ENCODE results near the gene EOLA1. TPM values are rescaled to one million over a fixed set of nuclear protein-coding genes. Genes with fewer than 3 reads are reported as not detected.

EOLA1 gene
- 15.8 TPM for total RNA-seq
- long read RNA-seq, partial matches to known transcripts: 0 of 7 reads
- long read RNA-seq, other reads (novel, unspliced or antisense): 3 of 7 reads

- TF ChIP-seq, protein P1, sequence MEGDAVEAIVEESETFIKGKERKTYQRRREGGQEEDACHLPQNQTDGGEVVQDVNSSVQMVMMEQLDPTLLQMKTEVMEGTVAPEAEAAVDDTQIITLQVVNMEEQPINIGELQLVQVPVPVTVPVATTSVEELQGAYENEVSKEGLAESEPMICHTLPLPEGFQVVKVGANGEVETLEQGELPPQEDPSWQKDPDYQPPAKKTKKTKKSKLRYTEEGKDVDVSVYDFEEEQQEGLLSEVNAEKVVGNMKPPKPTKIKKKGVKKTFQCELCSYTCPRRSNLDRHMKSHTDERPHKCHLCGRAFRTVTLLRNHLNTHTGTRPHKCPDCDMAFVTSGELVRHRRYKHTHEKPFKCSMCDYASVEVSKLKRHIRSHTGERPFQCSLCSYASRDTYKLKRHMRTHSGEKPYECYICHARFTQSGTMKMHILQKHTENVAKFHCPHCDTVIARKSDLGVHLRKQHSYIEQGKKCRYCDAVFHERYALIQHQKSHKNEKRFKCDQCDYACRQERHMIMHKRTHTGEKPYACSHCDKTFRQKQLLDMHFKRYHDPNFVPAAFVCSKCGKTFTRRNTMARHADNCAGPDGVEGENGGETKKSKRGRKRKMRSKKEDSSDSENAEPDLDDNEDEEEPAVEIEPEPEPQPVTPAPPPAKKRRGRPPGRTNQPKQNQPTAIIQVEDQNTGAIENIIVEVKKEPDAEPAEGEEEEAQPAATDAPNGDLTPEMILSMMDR (IDR thresholded peaks at IDR 0.05): no peak
- H3K36me3 ChIP-seq: no peaks in the 10 kb centered on the region
- no peaks in the 10 kb centered on the region for H3K9me3 ChIP-seq
- peak within 1 kb of the TSS; percentile 65 for H3K4me3 ChIP-seq
- no peaks in the 10 kb centered on the region for H3K27me3 ChIP-seq
- ATAC-seq: peak; percentile 70
- H3K27ac ChIP-seq: peak within 1 kb of the TSS; percentile 91
- intact Hi-C loops (cut with DNase I): no loop called here
- peak; percentile 93 for DNase-seq
- H3K4me1 ChIP-seq: peaks cover 3% of the 10 kb centered on the region
Observed at GRCh38 chrX:149540621-149541520, at the start of gene EOLA1. TSS of gene EOLA1 (plus strand) at chrX:149541012. CDS start at chrX:149545631, 4,619 bp downstream.

DNA sequence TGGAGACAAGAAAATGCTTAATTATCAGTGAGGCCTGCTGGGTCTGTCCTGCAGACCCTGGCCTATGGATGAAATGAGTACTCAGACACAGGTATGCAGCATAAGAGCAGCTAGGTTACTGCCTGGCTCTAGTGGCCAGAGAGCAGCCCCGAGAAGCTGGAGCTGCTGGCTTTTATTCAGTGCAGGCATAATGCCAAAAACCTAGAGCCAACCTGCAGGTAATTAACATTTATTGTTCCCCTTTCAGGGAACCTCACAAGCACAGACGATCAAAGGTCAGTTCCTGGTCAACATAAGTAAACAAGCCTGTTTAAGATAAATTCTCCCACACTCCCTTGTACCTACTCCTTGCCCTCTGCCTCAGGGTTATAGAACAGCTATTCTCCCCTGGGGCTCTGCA, 49.0 kb upstream of the EOLA1 start:
- TF ChIP-seq, protein P1 (IDR thresholded peaks at IDR 0.05): no peak
- no peak for ATAC-seq
- Histone ChIP-seq H3K4me3 (no peak overlapping the region), H3K36me3 (peaks cover 61% of the 10 kb centered on the region), H3K27ac (no peak overlapping the region), H3K4me1 (no peaks in the 10 kb centered on the region), H3K27me3 (no peaks in the 10 kb centered on the region), H3K9me3 (no peaks in the 10 kb centered on the region)
- intact Hi-C loops (cut with DNase I): no loop called here
- DNase-seq: no peak

DNA sequence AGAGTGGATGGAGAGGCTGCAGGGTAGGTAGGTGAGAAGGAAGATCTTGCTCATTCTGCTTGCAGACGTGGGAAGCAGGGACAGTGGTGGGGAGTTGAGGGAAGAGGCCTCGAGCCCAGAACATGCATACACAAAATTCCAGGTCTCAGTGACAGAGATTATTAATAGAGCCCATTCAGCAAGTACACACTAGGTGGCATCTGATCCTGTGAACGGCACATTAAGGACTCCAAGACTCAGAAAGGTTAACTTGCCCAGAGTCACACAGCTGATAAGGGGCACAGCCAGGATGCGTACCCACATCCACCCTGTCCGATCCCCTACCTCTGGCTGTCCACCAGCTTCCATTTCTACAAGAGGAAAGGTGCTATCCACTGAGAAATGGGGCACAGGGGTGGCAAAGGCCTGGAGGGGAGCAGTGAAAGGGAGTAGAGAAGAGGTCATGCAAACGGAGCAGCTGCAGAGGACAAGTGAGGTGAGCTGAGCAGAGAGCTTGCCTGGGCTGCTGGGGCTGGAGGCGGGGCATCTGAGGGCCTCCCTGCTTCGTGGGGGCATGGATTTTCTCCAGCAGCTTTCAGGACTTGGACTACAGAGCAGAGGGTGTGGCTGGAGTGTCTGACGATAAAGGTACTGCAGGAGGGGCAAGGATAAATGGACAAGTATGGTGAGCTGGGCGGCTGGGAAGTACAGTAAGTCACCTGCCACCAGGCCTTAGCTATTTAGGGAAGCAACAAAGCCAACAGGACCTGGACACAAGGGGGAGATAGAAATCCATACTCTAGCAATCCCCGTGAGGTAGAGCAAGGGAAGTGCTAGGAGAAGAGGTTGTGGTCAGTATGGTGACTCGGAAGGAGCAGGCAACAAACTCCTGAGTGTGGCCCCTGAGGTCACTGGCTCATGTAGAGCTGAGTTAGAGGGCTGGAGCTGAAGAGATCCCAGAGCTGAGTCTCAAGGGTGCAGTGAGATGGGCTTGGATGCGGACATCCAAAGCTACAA, 46.9 kb upstream of the EOLA1 start:
- peaks cover 73% of the 10 kb centered on the region for H3K36me3 ChIP-seq
- TF ChIP-seq, protein P1 (IDR thresholded peaks at IDR 0.05): no peak
- no peaks in the 10 kb centered on the region for H3K9me3 ChIP-seq
- no peak overlapping the region for H3K4me3 ChIP-seq
- no peaks in the 10 kb centered on the region for H3K4me1 ChIP-seq
- DNase-seq: no peak
- H3K27me3 ChIP-seq: no peaks in the 10 kb centered on the region
- ATAC-seq: peak; percentile 69
- no peak overlapping the region for H3K27ac ChIP-seq
- intact Hi-C loops (cut with DNase I): no loop called here

DNA sequence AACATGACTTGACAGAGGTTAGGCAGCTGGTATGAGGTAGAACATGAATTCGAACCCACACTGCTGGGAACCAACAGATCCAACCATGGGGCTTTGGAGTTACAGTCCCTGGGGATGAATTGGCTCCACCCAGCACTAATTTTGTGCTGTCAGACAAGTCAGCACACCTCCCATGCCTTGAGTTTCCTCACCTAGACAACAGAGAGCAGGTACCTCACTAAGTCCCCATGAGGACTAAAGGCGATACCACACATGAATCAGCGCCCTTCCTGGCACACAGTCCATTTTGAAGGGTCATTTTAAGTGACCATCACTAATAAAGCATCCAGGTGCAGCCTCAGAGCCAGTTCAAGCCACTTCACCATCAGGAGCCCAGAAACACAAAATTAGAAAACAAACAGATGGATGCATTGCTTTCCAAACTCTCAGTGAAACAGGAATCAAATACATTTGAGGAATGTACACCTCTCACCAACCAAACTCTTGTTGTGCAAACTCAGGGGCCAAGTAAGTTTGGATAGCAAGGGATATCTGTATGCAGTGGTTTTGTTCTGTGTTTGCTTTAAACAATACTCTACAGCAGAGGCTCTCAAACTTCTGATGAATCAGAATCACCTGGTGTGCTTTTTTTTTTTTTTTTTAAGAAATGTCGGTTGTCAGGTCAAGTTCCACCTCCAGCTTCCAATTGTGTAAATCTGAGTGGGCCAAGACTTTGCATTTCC, 45.8 kb upstream of the EOLA1 start:
- H3K4me1 ChIP-seq: no peaks in the 10 kb centered on the region
- TF ChIP-seq, protein P1 (IDR thresholded peaks at IDR 0.05): no peak
- ATAC-seq (peak; percentile 75), DNase-seq (no peak)
- no peak overlapping the region for H3K4me3 ChIP-seq
- peaks cover 73% of the 10 kb centered on the region for H3K36me3 ChIP-seq
- H3K9me3 ChIP-seq: no peaks in the 10 kb centered on the region
- no peak overlapping the region for H3K27ac ChIP-seq
- intact Hi-C loops (cut with DNase I): no loop called here
- H3K27me3 ChIP-seq: no peaks in the 10 kb centered on the region

- Histone ChIP-seq H3K36me3 (peaks cover 73% of the 10 kb centered on the region), H3K4me1 (no peaks in the 10 kb centered on the region), H3K27me3 (no peaks in the 10 kb centered on the region), H3K9me3 (no peaks in the 10 kb centered on the region), H3K27ac (no peak overlapping the region), H3K4me3 (no peak overlapping the region)
- intact Hi-C loops (cut with DNase I): no loop called here
- ATAC-seq (peak; percentile 73), DNase-seq (no peak)
- TF ChIP-seq, protein P1 (IDR thresholded peaks at IDR 0.05): no peak
Observed at GRCh38 chrX:149495573-149496071, 45.2 kb upstream of the EOLA1 start.
